HepG2 (cell line): ENCODE measurements around the gene LAMTOR2. TPM values are rescaled to one million over a fixed set of nuclear protein-coding genes. Genes with fewer than 3 reads are reported as not detected.

ENCODE experiments used
- ATAC-seq: fragments of 200-7000 bp; cut with Tn5 transposase; 3 replicates; pipeline ENCODE4 v1.9.1; 2020; ENCODE audit warnings: mild to moderate bottlenecking, moderate library complexity
- BruUV-seq: library from RNA; stranded (reverse); fragments of 400-500 nt; replicated peaks from 2 replicates; lab custom pipeline; 2021; lab: Mats Ljungman, UMichigan
- CTCF ChIA-PET: fragments of 300-600 bp; formaldehyde crosslinking; extraction: SDS; loops from one replicate; lab custom pipeline; 2021; ENCODE audit warnings: low total read pairs, inconsistent platforms, low intra/inter-chr PET ratio; lab: Yijun Ruan, JAX
- POLR2A ChIA-PET: fragments of 350-600 bp; sonication (Branson Sonifier 250); formaldehyde crosslinking; loops from one replicate; lab custom pipeline; 2020; ENCODE audit warnings: antibody characterized with exemption, inconsistent platforms; lab: Yijun Ruan, JAX
- DNase-seq: peaks from one replicate; pipeline ENCODE4 v3.0.0-alpha.2; 2015; ENCODE audit warnings: low spot score
- FAIRE-seq: peaks from 3 replicates; lab custom pipeline; 2011; peaks lifted over from hg19 to GRCh38; lab: Jason Lieb, UNC
- H2AFZ ChIP-seq: one replicate; pipeline ENCODE4 v1.6.1; 2011; ENCODE audit warnings: low read length, inconsistent platforms
- H3K27ac ChIP-seq: fragments of 300-600 bp; 3 replicates; pipeline ENCODE4 v1.8.0; 2011; ENCODE audit warnings: mixed run types, mild to moderate bottlenecking, mixed read lengths, low read length, inconsistent platforms; ENCODE audit not compliant: insufficient read depth; ENCODE audit errors: extremely low read length
- H3K27me3 ChIP-seq, 2 experiments: fragments of 200-600 bp in 1 of 2; 2 replicates in 1 of 2; 3 replicates in 1 of 2; pipeline versions ENCODE4 v1.6.0 to v1.8.0; 2011; ENCODE audit warnings: low read length in 2 of 2, mild to moderate bottlenecking in 2 of 2, moderate library complexity in 2 of 2, inconsistent platforms in 1 of 2; ENCODE audit not compliant: insufficient read depth in 2 of 2, control insufficient read depth in 1 of 2
- H3K36me3 ChIP-seq, 2 experiments: fragments of 200-600 bp in 1 of 2; replicated peaks in 1 of 2; 2 replicates in 1 of 2; 3 replicates in 1 of 2; pipeline versions ENCODE4 v1.5.1 to v1.8.0; 2011; ENCODE audit warnings: low read length in 2 of 2, inconsistent platforms in 1 of 2; ENCODE audit not compliant: insufficient read depth in 2 of 2, control insufficient read depth in 1 of 2
- H3K4me1 ChIP-seq: 2 replicates; pipeline ENCODE4 v1.5.1; 2012; ENCODE audit warnings: low read length, inconsistent platforms; ENCODE audit not compliant: insufficient read depth
- H3K4me2 ChIP-seq: 2 replicates; pipeline ENCODE4 v1.6.0; 2011; ENCODE audit warnings: low read depth, low read length, inconsistent platforms
- H3K4me3 ChIP-seq, 3 experiments: fragments of 200-600 bp in 1 of 3; sonication (generic), shearing (Covaris generic) in 1 of 3; replicated peaks in 1 of 3; 2 replicates each; pipeline ENCODE4 v1.5.1; 2011 to 2016; ENCODE audit warnings: low read length in 3 of 3, inconsistent platforms in 2 of 3, low read depth in 2 of 3, mild to moderate bottlenecking in 2 of 3, control low read depth in 1 of 3, mixed read lengths in 1 of 3; ENCODE audit not compliant: insufficient read depth in 1 of 3
- H3K79me2 ChIP-seq: one replicate; pipeline ENCODE4 v1.6.1; 2011; ENCODE audit warnings: low read length, inconsistent platforms; ENCODE audit not compliant: insufficient read depth
- H3K9ac ChIP-seq: 2 replicates; pipeline ENCODE4 v1.6.0; 2011; ENCODE audit warnings: mild to moderate bottlenecking, low read depth, low read length, inconsistent platforms; ENCODE audit not compliant: insufficient read depth
- H3K9me3 ChIP-seq: 2 replicates; pipeline ENCODE4 v1.5.1; 2012; ENCODE audit warnings: mild to moderate bottlenecking, low read length
- H4K20me1 ChIP-seq: 2 replicates; pipeline ENCODE4 v1.6.0; 2011; ENCODE audit warnings: inconsistent platforms, mild to moderate bottlenecking, low read length, moderate library complexity; ENCODE audit not compliant: insufficient read depth
- CBFB ChIP-seq: sonication (generic); formaldehyde crosslinking; IDR thresholded peaks from 2 replicates; pipeline ENCODE4 v1.4.0; 2020; ENCODE audit warnings: missing genetic modification reagents
- HDAC2 ChIP-seq: sonication (generic); formaldehyde crosslinking; IDR thresholded peaks from 2 replicates; pipeline ENCODE4 v1.4.0; 2020; ENCODE audit warnings: missing genetic modification reagents
- MEIS2 ChIP-seq: sonication (generic); formaldehyde crosslinking; IDR thresholded peaks from 2 replicates; pipeline ENCODE4 v1.9.0; 2021; ENCODE audit warnings: mild to moderate bottlenecking, missing genetic modification reagents
- SALL1 ChIP-seq: sonication (generic); formaldehyde crosslinking; IDR thresholded peaks from 2 replicates; pipeline ENCODE4 v1.8.0; 2022; ENCODE audit warnings: mild to moderate bottlenecking, missing genetic modification reagents
- ZFP37 ChIP-seq: sonication (generic); formaldehyde crosslinking; IDR thresholded peaks from 2 replicates; pipeline ENCODE4 v1.4.0; 2020; ENCODE audit warnings: missing genetic modification reagents, borderline replicate concordance
- ZNF44 ChIP-seq: sonication (generic); formaldehyde crosslinking; IDR thresholded peaks from 2 replicates; pipeline ENCODE4 v1.5.1; 2020; ENCODE audit warnings: mild to moderate bottlenecking, missing genetic modification reagents
- ZNF549 ChIP-seq: sonication (generic); formaldehyde crosslinking; IDR thresholded peaks from 2 replicates; pipeline ENCODE4 v1.5.0; 2020; ENCODE audit warnings: missing genetic modification reagents
- ZNF775 ChIP-seq: sonication (generic); formaldehyde crosslinking; IDR thresholded peaks from 2 replicates; pipeline ENCODE4 v1.4.0; 2020; ENCODE audit warnings: missing genetic modification reagents, mild to moderate bottlenecking, moderate library complexity, borderline replicate concordance
- WGBS: methylation state at CpG from one replicate; pipeline ENCODE4 v1.1.6; 2017; ENCODE audit warnings: low lambda C conversion rate; 5-methylcytosine and 5-hydroxymethylcytosine counted together
- in situ Hi-C: cut with HindIII; loops from 2 replicates; pipeline ENCODE4 v1.10.0; 2017; ENCODE audit warnings: low pct_unique_long_range_greater_than_20kb; ENCODE audit not compliant: extremely low pct_ligation_motif_present
- intact Hi-C: fragments of 100-400 bp; cut with micrococcal nuclease; formaldehyde crosslinking; loops from one replicate; pipeline ENCODE4 v1.10.0; 2022; ENCODE audit not compliant: unreplicated experiment
- polyA plus RNA-seq, 8 experiments: library from polyadenylated mRNA; depleted of rRNA in 3 of 8; stranded (reverse) in 7 of 8; unstranded in 1 of 8; fragments of >200 nt; fragmentation: Illumina TruSeq in 4 of 8; extraction: Trizol in 4 of 8; gene quantifications; 2 replicates each; pipeline versions ENCODE4 v1.2.1 to v1.2.3, GENCODE V29; 2011 to 2016; ENCODE audit warnings: low read depth in 4 of 8, missing spikeins in 1 of 8, mixed read lengths in 1 of 8; ENCODE audit not compliant: insufficient read depth in 1 of 8
- total RNA-seq, 5 experiments: library from RNA; depleted of rRNA; stranded (reverse); fragments of >200 nt; fragmentation: Illumina TruSeq; extraction: Trizol; gene quantifications; 2 replicates each; pipeline ENCODE4 v1.2.3, GENCODE V29; 2016; ENCODE audit warnings: low read depth in 1 of 5
- TF ChIP-seq, protein P1 (sequence below): IDR thresholded peaks from 2 replicates; pipeline ENCODE4 v1.6.1; 2018; ENCODE audit warnings: missing genetic modification reagents
- TF ChIP-seq, protein P2 (sequence below): sonication (generic); formaldehyde crosslinking; IDR thresholded peaks from 2 replicates; pipeline ENCODE4 v1.4.0; 2020; ENCODE audit warnings: mild to moderate bottlenecking, missing genetic modification reagents
- TF ChIP-seq, protein P3 (sequence below): sonication (generic); formaldehyde crosslinking; IDR thresholded peaks from 2 replicates; pipeline ENCODE4 v1.5.1; 2020; ENCODE audit warnings: mild to moderate bottlenecking, moderate library complexity, missing genetic modification reagents

LAMTOR2 gene
- total and polyA plus RNA-seq, 2 of the 13 experiments (the other 11 are each of a cell fraction or from before 2014, with no cell fraction given): 36.5 to 66.4 TPM

- Histone ChIP-seq H4K20me1 (no peaks in the 10 kb centered on the region), H3K4me3 (no peak overlapping the region)
- no peak for TF ChIP-seq CBFB (CRISPR knock-in tag)
- TF ChIP-seq, protein P1, sequence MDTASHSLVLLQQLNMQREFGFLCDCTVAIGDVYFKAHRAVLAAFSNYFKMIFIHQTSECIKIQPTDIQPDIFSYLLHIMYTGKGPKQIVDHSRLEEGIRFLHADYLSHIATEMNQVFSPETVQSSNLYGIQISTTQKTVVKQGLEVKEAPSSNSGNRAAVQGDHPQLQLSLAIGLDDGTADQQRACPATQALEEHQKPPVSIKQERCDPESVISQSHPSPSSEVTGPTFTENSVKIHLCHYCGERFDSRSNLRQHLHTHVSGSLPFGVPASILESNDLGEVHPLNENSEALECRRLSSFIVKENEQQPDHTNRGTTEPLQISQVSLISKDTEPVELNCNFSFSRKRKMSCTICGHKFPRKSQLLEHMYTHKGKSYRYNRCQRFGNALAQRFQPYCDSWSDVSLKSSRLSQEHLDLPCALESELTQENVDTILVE (CRISPR knock-in tag): no peak
- no peak for TF ChIP-seq HDAC2
- TF ChIP-seq, protein P2, sequence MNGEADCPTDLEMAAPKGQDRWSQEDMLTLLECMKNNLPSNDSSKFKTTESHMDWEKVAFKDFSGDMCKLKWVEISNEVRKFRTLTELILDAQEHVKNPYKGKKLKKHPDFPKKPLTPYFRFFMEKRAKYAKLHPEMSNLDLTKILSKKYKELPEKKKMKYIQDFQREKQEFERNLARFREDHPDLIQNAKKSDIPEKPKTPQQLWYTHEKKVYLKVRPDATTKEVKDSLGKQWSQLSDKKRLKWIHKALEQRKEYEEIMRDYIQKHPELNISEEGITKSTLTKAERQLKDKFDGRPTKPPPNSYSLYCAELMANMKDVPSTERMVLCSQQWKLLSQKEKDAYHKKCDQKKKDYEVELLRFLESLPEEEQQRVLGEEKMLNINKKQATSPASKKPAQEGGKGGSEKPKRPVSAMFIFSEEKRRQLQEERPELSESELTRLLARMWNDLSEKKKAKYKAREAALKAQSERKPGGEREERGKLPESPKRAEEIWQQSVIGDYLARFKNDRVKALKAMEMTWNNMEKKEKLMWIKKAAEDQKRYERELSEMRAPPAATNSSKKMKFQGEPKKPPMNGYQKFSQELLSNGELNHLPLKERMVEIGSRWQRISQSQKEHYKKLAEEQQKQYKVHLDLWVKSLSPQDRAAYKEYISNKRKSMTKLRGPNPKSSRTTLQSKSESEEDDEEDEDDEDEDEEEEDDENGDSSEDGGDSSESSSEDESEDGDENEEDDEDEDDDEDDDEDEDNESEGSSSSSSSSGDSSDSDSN (CRISPR knock-in tag): no peak
- no peak for TF ChIP-seq ZNF44 (CRISPR knock-in tag)
- TF ChIP-seq MEIS2 (CRISPR knock-in tag): no peak
- TF ChIP-seq, protein P3, sequence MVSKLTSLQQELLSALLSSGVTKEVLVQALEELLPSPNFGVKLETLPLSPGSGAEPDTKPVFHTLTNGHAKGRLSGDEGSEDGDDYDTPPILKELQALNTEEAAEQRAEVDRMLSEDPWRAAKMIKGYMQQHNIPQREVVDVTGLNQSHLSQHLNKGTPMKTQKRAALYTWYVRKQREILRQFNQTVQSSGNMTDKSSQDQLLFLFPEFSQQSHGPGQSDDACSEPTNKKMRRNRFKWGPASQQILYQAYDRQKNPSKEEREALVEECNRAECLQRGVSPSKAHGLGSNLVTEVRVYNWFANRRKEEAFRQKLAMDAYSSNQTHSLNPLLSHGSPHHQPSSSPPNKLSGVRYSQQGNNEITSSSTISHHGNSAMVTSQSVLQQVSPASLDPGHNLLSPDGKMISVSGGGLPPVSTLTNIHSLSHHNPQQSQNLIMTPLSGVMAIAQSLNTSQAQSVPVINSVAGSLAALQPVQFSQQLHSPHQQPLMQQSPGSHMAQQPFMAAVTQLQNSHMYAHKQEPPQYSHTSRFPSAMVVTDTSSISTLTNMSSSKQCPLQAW (CRISPR knock-in tag): no peak
- TF ChIP-seq ZNF549 (CRISPR knock-in tag): no peak
- TF ChIP-seq SALL1 (CRISPR knock-in tag): no peak
- no peak for TF ChIP-seq ZFP37 (CRISPR knock-in tag)
- TF ChIP-seq ZNF775: no peak
- TF ChIP-seq, all 625 proteins: peak for 0
- H3K27ac ChIP-seq: no peak overlapping the region
- CTCF ChIA-PET: no interaction called here
- no peak overlapping the region for H2AFZ ChIP-seq
- H3K4me1 ChIP-seq: peaks cover 35% of the 10 kb centered on the region
- no peaks in the 10 kb centered on the region for H3K27me3 ChIP-seq
- no peak overlapping the region for H3K9ac ChIP-seq
- H3K79me2 ChIP-seq: no peaks in the 10 kb centered on the region
- H3K4me2 ChIP-seq: no peak overlapping the region
- ATAC-seq (no peak), DNase-seq (no peak), FAIRE-seq (no peak)
- in situ Hi-C loops: no loop called here
- intact Hi-C loops: loop anchor here (10.0 kb wide), 1 partner anchor 55 kb away; the partner anchor contains the start of gene RAB25
- H3K36me3 ChIP-seq: peaks cover 14 to 41% of the 10 kb centered on the region in 2 experiments
- H3K9me3 ChIP-seq: no peaks in the 10 kb centered on the region
- BruUV-seq: no TSS peak
- 82% methylated on average over 3 of the region's 3 CpGs for WGBS
- POLR2A ChIA-PET: no interaction called here
These were observed 45.2 kb upstream of the LAMTOR2 start for GRCh38 chr1:156009404-156009803.
